Liver (tissue), 9 donors: ENCODE data around the gene FBN3. TPM values are rescaled to one million over a fixed set of nuclear protein-coding genes. Genes with fewer than 3 reads are reported as not detected.

ENCODE experiments used
- DNase-seq: peaks from one replicate; pipeline ENCODE4 v3.0.0-alpha.2; 2017; ENCODE audit warnings: low spot score
- H3K27ac ChIP-seq, 2 donors: one replicate each; pipeline ENCODE4 v1.7.0; 2013; ENCODE audit warnings: inconsistent platforms in 2 of 2, low read length in 2 of 2, control low read depth in 1 of 2, low read depth in 1 of 2, mild to moderate bottlenecking in 1 of 2
- H3K27me3 ChIP-seq, 4 donors: one replicate each; pipeline versions ENCODE4 v1.6.1 to v1.7.0; 2013; ENCODE audit warnings: low read length in 3 of 4, inconsistent platforms in 1 of 4, mild to moderate bottlenecking in 1 of 4, moderate library complexity in 1 of 4; ENCODE audit not compliant: control insufficient read depth in 4 of 4, insufficient read depth in 4 of 4
- H3K36me3 ChIP-seq, 4 donors: one replicate each; pipeline versions ENCODE4 v1.6.1 to v1.7.0; 2013; ENCODE audit warnings: low read length in 3 of 4, mild to moderate bottlenecking in 3 of 4, low read depth in 1 of 4, moderate library complexity in 1 of 4; ENCODE audit not compliant: control insufficient read depth in 4 of 4, insufficient read depth in 3 of 4
- H3K4me1 ChIP-seq, 4 donors: one replicate each; pipeline versions ENCODE4 v1.6.1 to v1.7.0; 2013; ENCODE audit warnings: low read length in 3 of 4, mild to moderate bottlenecking in 3 of 4, moderate library complexity in 1 of 4; ENCODE audit not compliant: control insufficient read depth in 4 of 4, insufficient read depth in 4 of 4
- H3K4me3 ChIP-seq, 3 donors: one replicate each; pipeline versions ENCODE4 v1.6.1 to v1.7.0; 2013; ENCODE audit warnings: low read length in 3 of 3, control low read depth in 1 of 3, low read depth in 1 of 3, mild to moderate bottlenecking in 1 of 3
- H3K9ac ChIP-seq, 2 donors: one replicate each; pipeline ENCODE4 v1.7.0; 2013; ENCODE audit warnings: low read length in 2 of 2, mild to moderate bottlenecking in 2 of 2, moderate library complexity in 2 of 2, control low read depth in 1 of 2, low read depth in 1 of 2
- H3K9me3 ChIP-seq, 4 donors: one replicate each; pipeline versions ENCODE4 v1.6.1 to v1.7.0; 2013; ENCODE audit warnings: low read length in 3 of 4; ENCODE audit not compliant: control insufficient read depth in 4 of 4
- ATF3 ChIP-seq: IDR thresholded peaks from 2 replicates; pipeline ENCODE4 v1.6.1; 2016; ENCODE audit warnings: antibody characterized with exemption
- CTCF ChIP-seq: fragments of 150-350 bp; IDR thresholded peaks from 2 replicates; pipeline ENCODE4 v1.5.1; 2017; ENCODE audit warnings: improper control_type of control experiment, low read depth, low read length; ENCODE audit not compliant: missing input control
- EGR1 ChIP-seq, 2 donors: IDR thresholded peaks; 2 replicates each; pipeline ENCODE4 v1.6.1; 2016 to 2018; ENCODE audit warnings: antibody characterized with exemption in 2 of 2, low read depth in 2 of 2
- FOXA1 ChIP-seq: IDR thresholded peaks from 2 replicates; pipeline ENCODE4 v1.6.1; 2016; ENCODE audit warnings: antibody characterized with exemption
- FOXA2 ChIP-seq: IDR thresholded peaks from 2 replicates; pipeline ENCODE4 v1.6.1; 2016; ENCODE audit warnings: antibody characterized with exemption
- HNF4A ChIP-seq, 2 donors: conservative IDR thresholded peaks; 2 replicates each; pipeline ENCODE4 v1.6.1; 2016; ENCODE audit warnings: antibody characterized with exemption in 2 of 2, mild to moderate bottlenecking in 2 of 2
- JUND ChIP-seq, 2 donors: IDR thresholded peaks; 2 replicates each; pipeline ENCODE4 v1.6.1; 2016; ENCODE audit warnings: antibody characterized with exemption in 2 of 2
- MAX ChIP-seq: IDR thresholded peaks from 2 replicates; pipeline ENCODE4 v1.6.1; 2016; ENCODE audit warnings: antibody characterized with exemption
- RAD21 ChIP-seq, 2 donors: IDR thresholded peaks; 2 replicates each; pipeline ENCODE4 v1.6.1; 2016; ENCODE audit warnings: antibody characterized with exemption in 2 of 2, mild to moderate bottlenecking in 2 of 2
- REST ChIP-seq: IDR thresholded peaks from 2 replicates; pipeline ENCODE4 v1.6.1; 2016; ENCODE audit warnings: antibody characterized with exemption, mild to moderate bottlenecking
- RXRA ChIP-seq, 2 donors: IDR thresholded peaks; 2 replicates each; pipeline ENCODE4 v1.6.1; 2017 to 2018; ENCODE audit warnings: antibody characterized with exemption in 2 of 2, mild to moderate bottlenecking in 1 of 2
- TAF1 ChIP-seq: conservative IDR thresholded peaks from 2 replicates; pipeline ENCODE4 v1.6.1; 2016; ENCODE audit warnings: antibody characterized with exemption, mild to moderate bottlenecking
- YY1 ChIP-seq: IDR thresholded peaks from 2 replicates; pipeline ENCODE4 v1.6.1; 2016; ENCODE audit warnings: antibody characterized with exemption, mild to moderate bottlenecking
- WGBS: extraction: QIAGEN DNeasy Blood & Tissue Kit; methylation state at CpG from one replicate; pipeline ENCODE4 v1.1.7; 2013; 5-methylcytosine and 5-hydroxymethylcytosine counted together
- polyA plus RNA-seq, 2 donors: library from polyadenylated mRNA; stranded (reverse) in 1 of 2; unstranded in 1 of 2; fragments of 200-250 nt in 1 of 2; fragments of >200 nt in 1 of 2; fragmentation: Nextera tagmentation in 1 of 2; extraction: Ambion mirVana in 1 of 2; gene quantifications; one replicate each; pipeline versions ENCODE4 v1.2.1 to v1.2.3, GENCODE V29; 2013 to 2015
- total RNA-seq, 2 donors: library from RNA; depleted of rRNA; stranded (reverse); fragments of >200 nt; gene quantifications; one replicate each; pipeline ENCODE4 v1.2.3, GENCODE V29; 2014
- donor health status: healthy.
- donor health status: healthy.
- donor health status: healthy.
- donor health status: healthy.
- donor health status: healthy.

FBN3 gene
- total and polyA plus RNA-seq, 4 donors, result under 0.01 to 0.61 (median 0.08) TPM; not detected in 1

GRCh38 chr19:8111376-8111775 lies 38.0 kb downstream of the FBN3 start:
- H3K4me3 ChIP-seq, result no peak overlapping the region
- H3K9me3 ChIP-seq, result no peaks in the 10 kb centered on the region
- no peak for DNase-seq
- H3K27ac ChIP-seq, result no peak overlapping the region
- 91% methylated on average over 16 of the region's 16 CpGs for WGBS
- H3K36me3 ChIP-seq, result no peaks in the 10 kb centered on the region
- H3K27me3 ChIP-seq, result no peaks in the 10 kb centered on the region
- no peaks in the 10 kb centered on the region for H3K4me1 ChIP-seq
- no peak overlapping the region for H3K9ac ChIP-seq
- TF ChIP-seq FOXA1 (no peak), YY1 (no peak), REST (no peak), JUND (IDR thresholded peaks at IDR 0.05) (no peak), HNF4A (conservative IDR thresholded peaks at IDR 0.05) (no peak)

GRCh38 chr19:8110931-8111330 lies 38.5 kb downstream of the FBN3 start:
- H3K27ac ChIP-seq, result no peak overlapping the region
- DNase-seq, result no peak
- 96% methylated on average over 16 of the region's 16 CpGs for WGBS
- H3K36me3 ChIP-seq, result no peaks in the 10 kb centered on the region
- H3K4me1 ChIP-seq, result no peaks in the 10 kb centered on the region
- no peaks in the 10 kb centered on the region for H3K9me3 ChIP-seq
- no peak for TF ChIP-seq JUND (IDR thresholded peaks at IDR 0.05)
- no peak overlapping the region for H3K4me3 ChIP-seq
- no peaks in the 10 kb centered on the region for H3K27me3 ChIP-seq
- no peak overlapping the region for H3K9ac ChIP-seq

GRCh38 chr19:8109890-8110662 lies 39.3 kb downstream of the FBN3 start:
- no peaks in the 10 kb centered on the region for H3K27me3 ChIP-seq

GRCh38 chr19:8109455-8109854 lies 39.9 kb downstream of the FBN3 start:
- Histone ChIP-seq H3K4me3 (no peak overlapping the region), H3K27me3 (no peaks in the 10 kb centered on the region)
- 70% methylated on average over 12 of the region's 12 CpGs for WGBS
- no peak for TF ChIP-seq REST
- TF ChIP-seq EGR1 (IDR thresholded peaks at IDR 0.05; ENCODE audit: low read depth in 2 of 2), result no peak
- no peak for TF ChIP-seq CTCF
- TF ChIP-seq RAD21 (IDR thresholded peaks at IDR 0.05), result no peak
- no peak for TF ChIP-seq HNF4A (conservative IDR thresholded peaks at IDR 0.05)
- TF ChIP-seq FOXA2, result no peak
- TF ChIP-seq MAX, result no peak

More at GRCh38 chr19:8109890-8110662, 39.3 kb downstream of the FBN3 start:
- Histone ChIP-seq H3K27ac (no peak overlapping the region), H3K9ac (no peak overlapping the region), H3K4me1 (no peaks in the 10 kb centered on the region), H3K4me3 (no peak overlapping the region), H3K9me3 (no peaks in the 10 kb centered on the region), H3K36me3 (no peaks in the 10 kb centered on the region)
- TF ChIP-seq EGR1 (IDR thresholded peaks at IDR 0.05; ENCODE audit: low read depth in 2 of 2), result no peak
- no peak for TF ChIP-seq RAD21 (IDR thresholded peaks at IDR 0.05)
- no peak for TF ChIP-seq YY1
- TF ChIP-seq ATF3, result no peak
- TF ChIP-seq FOXA2, result no peak
- no peak for TF ChIP-seq FOXA1
- no peak for TF ChIP-seq TAF1
- no peak for TF ChIP-seq RXRA (IDR thresholded peaks at IDR 0.05)
- no peak for DNase-seq
- 85% methylated on average over 7 of the region's 7 CpGs for WGBS

More at GRCh38 chr19:8109455-8109854, 39.9 kb downstream of the FBN3 start:
- Histone ChIP-seq H3K27ac (no peak overlapping the region), H3K4me1 (no peaks in the 10 kb centered on the region), H3K9ac (no peak overlapping the region), H3K36me3 (no peaks in the 10 kb centered on the region), H3K9me3 (no peaks in the 10 kb centered on the region)
- no peak for DNase-seq
